ENCODE data around the gene KDM4C. TPM values are rescaled to one million over a fixed set of nuclear protein-coding genes. Genes with fewer than 3 reads are reported as not detected.

Gene KDM4C
- total and polyA plus RNA-seq, 10 donors, result 11.1 to 85.5 (median 61.9) TPM

- no peak overlapping the region for H3K27ac ChIP-seq
- H3K9me3 ChIP-seq, result no peaks in the 10 kb centered on the region
- intact Hi-C loops (cut with DNase I; ENCODE audit: low total_unique reads), result no loop called here
- H3K4me1 ChIP-seq, result peaks cover 21 to 100% (median 66%) of the 10 kb centered on the region in 6 donors
- no peak overlapping the region for H3K4me3 ChIP-seq
- no peaks in the 10 kb centered on the region for H3K36me3 ChIP-seq
- H3K27me3 ChIP-seq (replicated peaks in 1 of 7), result no peaks in the 10 kb centered on the region
- 34 to 65% (median 56%) methylated on average over 3 of the region's 3 CpGs for WGBS, 5 donors
- TF ChIP-seq POLR2A (IDR thresholded peaks at IDR 0.05), result no peak
- TF ChIP-seq CTCF (IDR thresholded peaks at IDR 0.05 in 8 of 11, conservative IDR thresholded peaks at IDR 0.05 in 3 of 11), result no peak
- TF ChIP-seq POLR2AphosphoS5 (IDR thresholded peaks at IDR 0.05), result no peak
- no peak for DNase-seq
Observed at GRCh38 chr9:6782981-6783380, 25.2 kb downstream of the KDM4C start.

GRCh38 chr9:6783753-6784152 is 26.0 kb downstream of the KDM4C start:
- H3K27ac ChIP-seq, result no peak overlapping the region
- H3K4me1 ChIP-seq, result peaks cover 20 to 100% (median 67%) of the 10 kb centered on the region in 6 donors
- WGBS, 5 donors, result 67 to 89% (median 84%) methylated on average over 1 of the region's 1 CpG
- no peaks in the 10 kb centered on the region for H3K36me3 ChIP-seq
- no peak for TF ChIP-seq POLR2AphosphoS5 (IDR thresholded peaks at IDR 0.05)
- TF ChIP-seq POLR2A (IDR thresholded peaks at IDR 0.05), result no peak
- TF ChIP-seq CTCF (IDR thresholded peaks at IDR 0.05 in 8 of 11, conservative IDR thresholded peaks at IDR 0.05 in 3 of 11), result no peak
- H3K9me3 ChIP-seq, result no peaks in the 10 kb centered on the region
- intact Hi-C loops (cut with DNase I; ENCODE audit: low total_unique reads), result no loop called here
- H3K27me3 ChIP-seq (replicated peaks in 1 of 7), result no peaks in the 10 kb centered on the region
- H3K4me3 ChIP-seq, result no peak overlapping the region
- no peak for DNase-seq

GRCh38 chr9:6785682-6786081 is 27.9 kb downstream of the KDM4C start:
- no peak overlapping the region for H3K4me3 ChIP-seq
- no peaks in the 10 kb centered on the region for H3K27me3 ChIP-seq (replicated peaks in 1 of 7)
- no peaks in the 10 kb centered on the region for H3K36me3 ChIP-seq
- no peak for TF ChIP-seq CTCF (IDR thresholded peaks at IDR 0.05 in 8 of 11, conservative IDR thresholded peaks at IDR 0.05 in 3 of 11)
- TF ChIP-seq POLR2A (IDR thresholded peaks at IDR 0.05), result no peak
- TF ChIP-seq POLR2AphosphoS5 (IDR thresholded peaks at IDR 0.05), result no peak
- WGBS, 5 donors, result 89 to 100% (median 100%) methylated on average over 1 of the region's 1 CpG
- H3K4me1 ChIP-seq, result peaks cover 15 to 81% (median 58%) of the 10 kb centered on the region in 6 donors
- no peak for DNase-seq
- intact Hi-C loops (cut with DNase I; ENCODE audit: low total_unique reads), result no loop called here
- no peaks in the 10 kb centered on the region for H3K9me3 ChIP-seq
- no peak overlapping the region for H3K27ac ChIP-seq

GRCh38 chr9:6787793-6788161 is 30.0 kb downstream of the KDM4C start:
- intact Hi-C loops (cut with DNase I; ENCODE audit: low total_unique reads), result no loop called here
- H3K9me3 ChIP-seq, result no peaks in the 10 kb centered on the region
- peaks cover 0 to 5% (median under 1%) of the 10 kb centered on the region in 6 donors for H3K36me3 ChIP-seq
- WGBS, 5 donors, result 87 to 95% (median 88%) methylated on average over 3 of the region's 3 CpGs
- no peak overlapping the region for H3K4me3 ChIP-seq
- TF ChIP-seq POLR2AphosphoS5 (IDR thresholded peaks at IDR 0.05) (no peak), CTCF (IDR thresholded peaks at IDR 0.05 in 8 of 11, conservative IDR thresholded peaks at IDR 0.05 in 3 of 11) (no peak), POLR2A (IDR thresholded peaks at IDR 0.05) (no peak)
- no peaks in the 10 kb centered on the region for H3K27me3 ChIP-seq (replicated peaks in 1 of 7)
- DNase-seq, result no peak
- no peak overlapping the region for H3K27ac ChIP-seq
- peaks cover 9 to 60% (median 45%) of the 10 kb centered on the region in 6 donors for H3K4me1 ChIP-seq
